Fibroblast of skin of right biceps (primary cell): Measurements from ENCODE around the gene SPAG5.

Experiments used
- DNase-seq: peaks from one replicate; pipeline ENCODE4 v3.0.0-alpha.2; 2013

SPAG5 gene

DNA sequence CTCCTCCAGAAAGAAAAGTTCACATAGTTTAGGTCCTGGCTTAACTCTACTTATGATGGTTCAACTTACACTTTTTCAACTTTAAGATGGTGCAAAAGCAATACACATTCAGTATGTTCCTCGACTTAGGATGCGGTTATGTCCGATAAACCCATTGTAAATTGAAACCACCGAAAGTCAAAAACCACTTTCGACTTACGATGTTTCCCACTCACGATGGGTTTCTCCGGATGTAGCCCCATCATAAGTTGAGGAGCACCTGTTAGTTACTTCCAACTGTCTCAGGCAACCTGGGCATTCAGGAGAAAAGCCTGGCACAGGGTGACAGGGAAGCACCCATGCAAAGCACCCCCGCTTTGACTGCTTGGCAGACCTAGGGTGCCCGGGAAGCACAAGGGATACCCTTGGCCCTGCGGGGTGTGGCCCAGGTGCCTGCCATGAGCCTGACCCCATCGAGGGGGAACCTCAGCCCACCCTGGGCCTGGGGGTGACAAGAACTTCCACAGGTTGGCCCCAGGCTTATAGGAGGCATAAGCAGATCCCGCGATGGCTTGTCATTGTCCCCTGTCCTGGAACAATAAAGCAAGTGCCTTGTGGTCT, 60.4 kb downstream of the SPAG5 start:
- DNase-seq: no peak

DNA sequence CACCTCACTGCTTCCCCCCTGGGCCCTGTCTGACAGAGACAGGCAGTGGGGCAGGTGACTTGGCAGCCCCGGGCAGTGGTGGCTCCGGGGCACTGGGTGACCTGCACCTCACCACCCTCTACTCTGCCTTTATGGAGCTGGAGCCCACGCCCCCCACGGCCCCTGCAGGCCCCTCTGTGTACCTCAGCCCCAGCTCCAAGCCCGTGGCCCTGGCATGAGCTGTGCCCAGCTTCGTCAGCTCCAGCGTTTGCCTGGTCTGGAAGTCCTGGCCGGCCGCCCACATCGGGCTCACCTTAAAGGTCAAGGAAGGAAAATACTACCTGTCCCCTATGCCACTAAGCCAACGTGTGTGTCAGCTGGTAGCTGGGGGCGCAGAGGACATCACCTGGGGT, 61.6 kb downstream of the SPAG5 start:
- DNase-seq: no peak

DNA sequence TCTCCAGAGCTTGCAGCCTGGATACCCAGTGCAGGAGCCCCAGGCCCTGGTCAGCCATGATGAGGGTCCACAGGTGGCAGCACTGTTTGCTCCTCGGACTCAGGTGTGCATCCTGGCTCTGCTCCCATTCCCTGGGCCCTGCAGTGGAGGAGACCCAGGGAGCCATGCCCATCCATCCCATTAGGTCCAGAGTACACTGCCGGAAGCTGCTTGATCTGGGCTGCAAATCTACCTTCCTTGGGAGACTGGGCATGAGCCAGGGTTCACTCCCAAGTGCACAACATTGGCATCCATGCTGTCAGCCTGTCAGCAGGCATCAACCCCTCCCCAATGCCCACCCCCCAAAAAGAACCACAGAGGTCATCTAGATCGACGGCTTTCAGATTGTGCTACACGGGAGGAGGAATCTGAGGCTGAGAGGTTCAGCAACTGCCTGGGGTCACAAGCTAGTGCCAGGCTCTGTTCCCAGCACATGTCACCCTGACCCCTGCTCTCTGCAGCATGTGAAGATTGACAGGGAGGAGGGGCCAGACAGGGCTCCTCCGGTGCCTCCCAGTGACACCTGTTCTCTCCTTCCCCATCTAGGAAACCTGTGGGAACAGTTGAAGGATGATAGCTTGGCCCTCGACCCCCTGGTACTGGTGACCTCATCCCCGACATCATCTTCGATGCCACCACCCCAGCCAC, 62.1 kb downstream of the SPAG5 start:
- DNase-seq: no peak

DNA sequence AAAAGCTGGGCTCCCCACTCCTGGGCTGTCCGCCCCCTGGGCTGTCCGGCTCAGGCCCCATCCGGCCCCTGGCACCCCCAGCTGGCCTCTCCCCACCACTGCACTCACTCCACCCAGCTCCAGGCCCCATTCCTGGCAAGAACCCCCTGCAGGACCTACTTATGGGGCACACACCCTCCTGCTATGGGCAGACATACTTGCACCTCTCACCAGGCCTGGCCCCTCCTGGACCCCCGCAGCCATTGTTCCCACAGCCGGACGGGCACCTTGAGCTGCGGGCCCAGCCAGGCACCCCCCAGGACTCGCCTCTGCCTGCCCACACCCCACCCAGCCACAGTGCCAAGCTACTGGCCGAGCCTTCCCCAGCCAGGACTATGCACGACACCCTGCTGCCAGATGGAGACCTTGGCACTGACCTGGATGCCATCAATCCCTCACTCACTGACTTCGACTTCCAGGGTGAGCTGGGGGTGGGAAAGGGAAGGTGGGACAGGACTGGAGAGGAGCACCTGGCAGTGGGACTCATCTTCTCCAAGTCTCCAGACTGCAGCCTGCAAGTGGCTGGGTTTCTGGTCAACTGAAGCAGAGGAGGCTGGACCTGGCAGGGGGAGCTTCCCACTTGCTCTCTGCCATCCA, 64.0 kb downstream of the SPAG5 start:
- DNase-seq: no peak

DNA sequence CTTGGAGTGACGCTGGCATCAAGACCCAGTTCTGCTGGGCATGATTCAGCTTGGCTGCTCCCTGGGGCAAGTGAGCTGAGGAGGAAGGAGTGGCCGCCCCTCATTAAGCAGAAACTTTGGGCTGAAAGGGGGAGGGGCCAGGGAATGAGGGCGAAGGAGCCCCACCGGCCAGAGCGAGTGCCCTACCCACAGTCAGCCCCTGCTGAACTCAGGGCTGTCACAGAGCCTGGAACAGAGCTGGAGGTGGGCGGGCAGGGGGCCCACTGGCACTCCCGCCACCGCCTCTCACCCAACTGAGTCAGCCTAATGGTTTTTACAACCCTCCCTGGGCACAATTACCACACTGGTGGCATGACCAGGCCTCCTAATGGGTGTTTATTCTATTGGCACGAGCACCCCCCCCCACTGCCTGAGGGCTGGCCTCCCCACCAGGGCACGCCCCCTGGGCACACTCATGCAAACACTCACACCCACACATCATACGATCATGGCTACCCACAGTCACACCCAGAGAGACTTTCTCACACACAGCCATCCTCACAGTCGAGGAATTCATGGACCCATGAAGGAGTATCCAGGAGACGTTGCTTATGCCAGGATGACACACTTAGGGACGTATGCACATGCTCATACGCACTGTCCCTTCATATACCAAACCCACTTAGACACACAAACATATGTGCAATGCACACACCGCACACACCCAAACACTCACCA, 65.6 kb downstream of the SPAG5 start:
- no peak for DNase-seq

DNA sequence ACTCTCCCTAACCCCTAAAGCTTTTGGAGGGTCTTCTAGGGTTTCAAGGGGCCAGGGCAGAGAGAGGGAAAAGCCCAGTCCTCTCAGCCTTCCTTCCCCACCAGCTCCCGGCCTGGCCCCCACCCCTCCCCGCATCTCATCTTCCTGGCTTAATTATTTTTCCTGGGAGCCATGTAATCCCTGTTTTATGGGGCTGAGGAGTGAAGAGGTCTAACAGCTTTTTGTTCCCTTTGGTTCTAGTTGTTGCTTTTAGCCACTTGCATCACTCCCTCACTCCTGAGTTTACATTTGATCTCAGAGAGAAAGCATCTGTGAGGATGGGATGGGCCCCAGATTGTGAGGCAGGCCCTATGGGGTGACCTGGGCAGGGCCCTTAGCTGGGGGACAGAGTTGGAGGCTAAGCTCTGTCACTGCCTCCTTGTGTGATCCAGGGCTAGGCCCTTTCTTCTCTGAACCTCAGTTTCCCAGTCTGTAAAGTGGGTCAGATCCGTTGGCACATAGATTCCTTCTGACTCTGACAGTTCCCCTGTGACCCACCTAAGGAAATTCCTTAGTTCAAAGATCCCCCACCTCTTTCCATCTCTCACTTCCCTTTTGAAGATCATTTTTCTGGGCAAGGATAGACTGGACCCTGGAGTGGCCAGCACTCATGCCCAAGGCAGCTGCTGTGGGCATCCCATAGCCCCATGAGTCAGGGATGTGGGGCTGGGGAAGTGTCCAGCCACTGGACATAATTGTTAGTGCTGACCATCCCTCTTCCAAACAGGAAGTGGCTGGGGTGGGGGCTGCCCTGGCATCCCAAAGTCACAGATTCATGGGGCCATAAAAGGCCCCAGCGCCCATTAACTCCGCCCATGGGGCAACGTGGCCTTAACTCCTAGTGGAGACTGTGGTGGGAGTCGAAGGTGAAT, 66.5 kb downstream of the SPAG5 start:
- no peak for DNase-seq

DNA sequence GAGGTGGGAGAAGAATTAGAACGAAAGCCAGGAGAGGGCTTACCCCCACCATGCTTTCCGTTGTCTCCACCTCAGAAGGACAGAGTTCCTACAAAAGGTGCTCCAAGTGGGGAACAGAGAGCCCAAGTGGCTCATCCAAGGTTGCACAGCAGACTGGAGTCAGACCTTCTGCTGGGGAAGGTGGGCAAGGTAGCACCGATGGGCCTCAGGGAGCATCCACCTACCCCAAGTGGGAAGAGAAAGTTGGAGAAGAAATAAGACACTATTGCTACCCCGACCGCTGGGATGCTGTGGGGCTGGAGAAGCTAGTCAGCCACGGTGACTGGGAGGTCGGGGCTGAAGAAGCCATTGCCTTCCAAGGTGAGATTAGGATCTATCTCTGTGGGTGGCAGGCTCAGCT, 67.9 kb downstream of the SPAG5 start:
- DNase-seq: no peak

DNA sequence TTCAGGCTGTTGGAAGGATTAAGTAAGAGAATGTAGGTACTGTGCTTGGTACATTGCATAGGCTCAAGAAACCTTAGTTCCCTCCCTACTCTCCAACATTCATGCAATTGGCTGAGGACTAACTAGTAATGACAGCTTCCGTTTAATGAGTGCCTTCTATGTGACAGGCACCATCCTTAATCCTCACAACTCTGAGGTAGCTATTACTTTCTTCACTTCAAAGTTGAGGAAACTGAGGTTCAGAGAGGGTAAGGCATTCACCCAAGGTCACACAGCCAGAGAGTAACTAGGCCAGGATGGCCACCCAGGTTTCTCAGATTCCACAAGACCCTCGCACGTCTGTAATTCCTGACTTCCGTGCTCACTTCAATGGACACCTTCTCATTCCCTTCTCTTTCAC, 68.6 kb downstream of the SPAG5 start:
- DNase-seq: no peak

DNA sequence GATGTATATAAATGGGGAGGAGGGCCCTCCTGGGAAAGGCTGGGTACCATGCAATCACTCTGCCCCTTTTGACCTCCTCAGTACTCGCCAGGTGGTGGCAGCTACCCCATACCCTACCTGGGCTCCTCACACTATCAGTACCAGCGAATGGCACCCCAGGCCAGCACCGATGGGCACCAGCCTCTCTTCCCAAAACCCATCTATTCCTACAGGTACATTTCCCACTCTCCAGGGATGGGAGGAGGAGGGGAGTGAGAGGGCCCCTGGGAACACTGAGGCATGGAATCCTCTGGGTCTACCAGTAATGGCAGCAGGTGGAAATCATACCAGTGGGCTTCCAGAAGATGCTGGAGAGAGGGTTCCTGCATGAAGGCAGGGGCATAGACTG, 69.8 kb downstream of the SPAG5 start:
- no peak for DNase-seq

DNA sequence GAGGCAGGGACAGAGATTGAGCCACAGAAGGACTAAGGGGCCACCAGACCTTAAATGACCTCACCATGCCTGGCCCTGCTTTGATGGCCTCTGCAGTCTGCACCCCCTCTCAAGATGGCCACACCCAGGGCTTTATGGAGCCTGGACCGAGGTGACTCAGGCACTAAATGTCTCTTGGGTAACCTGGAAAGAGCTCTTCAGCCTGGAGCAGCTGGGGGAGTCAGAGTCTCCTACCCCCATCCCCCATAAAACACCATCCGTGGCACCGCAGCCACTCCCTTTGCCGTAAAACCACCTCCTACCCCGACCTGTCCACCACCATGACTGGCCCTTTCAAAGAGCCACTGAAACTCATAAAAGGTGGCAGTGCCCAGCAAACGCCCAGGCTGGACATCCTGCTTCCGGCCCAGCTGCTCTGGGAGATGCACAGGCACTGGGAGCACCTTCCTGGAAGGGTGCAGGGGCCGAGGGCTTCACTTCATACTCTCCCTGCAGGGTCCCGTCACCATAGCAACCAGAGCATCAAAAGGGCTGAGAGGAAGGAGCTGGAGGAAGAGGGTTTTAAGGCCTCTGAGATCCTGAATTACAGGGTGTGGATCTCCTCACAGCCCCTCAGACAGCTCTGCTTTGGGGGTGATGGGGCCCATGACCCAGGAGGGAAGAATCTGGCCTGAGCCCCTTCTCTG, 70.4 kb downstream of the SPAG5 start:
- DNase-seq: no peak

DNA sequence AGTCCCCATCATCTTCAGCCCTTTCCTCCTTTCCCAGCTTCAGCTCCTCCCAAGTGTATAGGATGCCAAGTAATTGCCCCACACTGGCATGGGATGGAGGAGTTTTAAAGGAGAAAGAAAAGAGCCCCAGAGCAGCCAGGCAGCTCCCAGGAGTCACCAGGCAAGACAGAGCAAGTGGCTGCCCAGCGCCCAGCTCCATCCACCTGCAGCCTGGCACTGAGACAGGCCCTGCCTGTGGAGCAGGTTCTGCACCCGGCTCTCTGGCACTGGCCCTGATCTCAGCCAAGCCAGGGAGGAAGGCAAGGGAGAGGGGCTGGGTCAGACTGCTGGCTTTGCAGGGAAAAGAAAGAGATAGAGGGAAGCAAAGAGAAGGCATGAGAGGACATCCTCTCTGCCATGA, 71.0 kb downstream of the SPAG5 start:
- no peak for DNase-seq
